Naive B cell (primary cell): ENCODE measurements around the gene LYAR. TPM values are rescaled to one million over a fixed set of nuclear protein-coding genes. Genes with fewer than 3 reads are reported as not detected.

Source experiments
- ATAC-seq, 2 donors: fragments of 150-1000 bp; cut with Tn5 transposase; 2 replicates each; pipeline ENCODE4 v1.10.0; 2021; ENCODE audit warnings: low read depth in 2 of 2, mild to moderate bottlenecking in 2 of 2, moderate library complexity in 2 of 2
- DNase-seq: peaks from one replicate; pipeline ENCODE4 v3.0.0; 2022
- H3K27ac Mint-ChIP-seq, 6 donors: one replicate each; pipeline ENCODE4 v1.8.0; 2020 to 2022; ENCODE audit warnings: mild to moderate bottlenecking in 6 of 6, mixed read lengths in 6 of 6, moderate library complexity in 5 of 6, inconsistent platforms in 2 of 6
- H3K27me3 Mint-ChIP-seq, 3 donors: one replicate each; pipeline ENCODE4 v1.8.0; 2021 to 2022; ENCODE audit warnings: mixed read lengths in 3 of 3, mild to moderate bottlenecking in 1 of 3
- H3K36me3 Mint-ChIP-seq, 2 donors: one replicate each; pipeline ENCODE4 v1.8.0; 2020 to 2022; ENCODE audit warnings: mixed read lengths in 2 of 2, inconsistent platforms in 1 of 2, mild to moderate bottlenecking in 1 of 2
- H3K4me1 Mint-ChIP-seq, 3 donors: one replicate each; pipeline ENCODE4 v1.8.0; 2020 to 2022; ENCODE audit warnings: mixed read lengths in 3 of 3, inconsistent platforms in 1 of 3, mild to moderate bottlenecking in 1 of 3, moderate library complexity in 1 of 3
- H3K4me3 Mint-ChIP-seq, 8 donors: one replicate each; pipeline ENCODE4 v1.8.0; 2020 to 2022; ENCODE audit warnings: mild to moderate bottlenecking in 8 of 8, mixed read lengths in 8 of 8, moderate library complexity in 8 of 8, inconsistent platforms in 2 of 8
- H3K9me3 Mint-ChIP-seq, 7 donors: one replicate each; pipeline ENCODE4 v1.8.0; 2020 to 2022; ENCODE audit warnings: mixed read lengths in 7 of 7, mild to moderate bottlenecking in 5 of 7, inconsistent platforms in 2 of 7, moderate library complexity in 1 of 7
- polyA plus RNA-seq, 6 donors: library from polyadenylated mRNA; unstranded; fragments of 300-500 nt; fragmentation: Illumina TruSeq; gene quantifications; one replicate each; pipeline ENCODE4 v1.2.3, GENCODE V29; 2021; ENCODE audit warnings: low read depth in 6 of 6

Gene LYAR
- polyA plus RNA-seq, 6 donors from 2014 or later = 12.5 to 18.3 (median 14.6) TPM

- DNase-seq (no peak), ATAC-seq (no peak)
- H3K9me3 Mint-ChIP-seq = peaks cover 0 to 6% (median 0%) of the 10 kb centered on the region in 7 donors
- no peak overlapping the region for H3K27ac Mint-ChIP-seq
- peaks cover 0 to 9% (median 0%) of the 10 kb centered on the region in 3 donors for H3K27me3 Mint-ChIP-seq
- no peak overlapping the region for H3K4me3 Mint-ChIP-seq
- no peaks in the 10 kb centered on the region for H3K4me1 Mint-ChIP-seq
- H3K36me3 Mint-ChIP-seq = peaks cover 4 to 24% of the 10 kb centered on the region in 2 donors
These were observed 36.2 kb upstream of the LYAR start for GRCh38 chr4:4326166-4326565.

GRCh38 chr4:4325321-4325720, 35.4 kb upstream of the LYAR start:
- peaks cover 4 to 24% of the 10 kb centered on the region in 2 donors for H3K36me3 Mint-ChIP-seq
- H3K9me3 Mint-ChIP-seq = peaks cover 0 to 4% (median 0%) of the 10 kb centered on the region in 7 donors
- peak overlapping the region in 1 of 6 donors; percentile 64 for H3K27ac Mint-ChIP-seq
- H3K4me3 Mint-ChIP-seq = no peak overlapping the region
- no peaks in the 10 kb centered on the region for H3K4me1 Mint-ChIP-seq
- ATAC-seq (no peak), DNase-seq (no peak)
- peaks cover 0 to 4% (median 0%) of the 10 kb centered on the region in 3 donors for H3K27me3 Mint-ChIP-seq

GRCh38 chr4:4323705-4324534, 34.0 kb upstream of the LYAR start:
- Mint-ChIP-seq H3K4me1 (no peaks in the 10 kb centered on the region), H3K4me3 (peak overlapping the region in 1 of 8 donors; percentile 42), H3K27ac (peak overlapping the region in 1 of 6 donors; percentile 56), H3K36me3 (peaks cover 8 to 24% of the 10 kb centered on the region in 2 donors), H3K9me3 (no peaks in the 10 kb centered on the region), H3K27me3 (peaks cover 0 to 4% (median 0%) of the 10 kb centered on the region in 3 donors)
- DNase-seq (no peak), ATAC-seq (no peak)

- Mint-ChIP-seq H3K9me3 (no peaks in the 10 kb centered on the region), H3K27me3 (no peaks in the 10 kb centered on the region), H3K4me3 (no peak overlapping the region), H3K27ac (no peak overlapping the region), H3K4me1 (no peaks in the 10 kb centered on the region), H3K36me3 (peaks cover 8 to 24% of the 10 kb centered on the region in 2 donors)
- DNase-seq (no peak), ATAC-seq (no peak)
These were observed 32.2 kb upstream of the LYAR start for GRCh38 chr4:4321951-4322688.

- Mint-ChIP-seq H3K27ac (no peak overlapping the region), H3K27me3 (no peaks in the 10 kb centered on the region), H3K4me3 (no peak overlapping the region), H3K4me1 (no peaks in the 10 kb centered on the region), H3K36me3 (peaks cover 8 to 26% of the 10 kb centered on the region in 2 donors), H3K9me3 (no peaks in the 10 kb centered on the region)
- DNase-seq (no peak), ATAC-seq (no peak)
These were observed 31.2 kb upstream of the LYAR start for GRCh38 chr4:4320951-4321714.

- H3K27ac Mint-ChIP-seq = no peak overlapping the region
- H3K4me1 Mint-ChIP-seq = no peaks in the 10 kb centered on the region
- no peaks in the 10 kb centered on the region for H3K9me3 Mint-ChIP-seq
- H3K27me3 Mint-ChIP-seq = no peaks in the 10 kb centered on the region
- DNase-seq (no peak), ATAC-seq (no peak)
- H3K36me3 Mint-ChIP-seq = peaks cover 15 to 32% of the 10 kb centered on the region in 2 donors
- no peak overlapping the region for H3K4me3 Mint-ChIP-seq
These were observed 30.6 kb upstream of the LYAR start for GRCh38 chr4:4320528-4320927.

GRCh38 chr4:4317496-4318232, 27.7 kb upstream of the LYAR start:
- ATAC-seq (no peak), DNase-seq (no peak)
- H3K9me3 Mint-ChIP-seq = no peaks in the 10 kb centered on the region
- peak overlapping the region in 2 of 6 donors; percentile 70 to 81 for H3K27ac Mint-ChIP-seq
- H3K36me3 Mint-ChIP-seq = peaks cover 17 to 32% of the 10 kb centered on the region in 2 donors
- H3K4me1 Mint-ChIP-seq = no peaks in the 10 kb centered on the region
- H3K27me3 Mint-ChIP-seq = no peaks in the 10 kb centered on the region
- no peak overlapping the region for H3K4me3 Mint-ChIP-seq

GRCh38 chr4:4316150-4316495, 26.2 kb upstream of the LYAR start:
- Mint-ChIP-seq H3K9me3 (no peaks in the 10 kb centered on the region), H3K27ac (no peak overlapping the region), H3K4me3 (no peak overlapping the region), H3K36me3 (peaks cover 9 to 28% of the 10 kb centered on the region in 2 donors), H3K27me3 (no peaks in the 10 kb centered on the region), H3K4me1 (no peaks in the 10 kb centered on the region)
- DNase-seq = no peak
- no peak for ATAC-seq

- H3K4me1 Mint-ChIP-seq = no peaks in the 10 kb centered on the region
- H3K27ac Mint-ChIP-seq = peak overlapping the region in 2 of 6 donors; percentile 38 to 65
- no peak overlapping the region for H3K4me3 Mint-ChIP-seq
- DNase-seq (no peak), ATAC-seq (no peak)
- H3K36me3 Mint-ChIP-seq = peaks cover 9 to 28% of the 10 kb centered on the region in 2 donors
- no peaks in the 10 kb centered on the region for H3K9me3 Mint-ChIP-seq
- H3K27me3 Mint-ChIP-seq = no peaks in the 10 kb centered on the region
These were observed 25.7 kb upstream of the LYAR start for GRCh38 chr4:4315461-4316149.

- Mint-ChIP-seq H3K27me3 (no peaks in the 10 kb centered on the region), H3K27ac (no peak overlapping the region), H3K36me3 (peaks cover 26 to 34% of the 10 kb centered on the region in 2 donors), H3K9me3 (no peaks in the 10 kb centered on the region), H3K4me1 (peaks cover 0 to 4% (median 0%) of the 10 kb centered on the region in 3 donors), H3K4me3 (no peak overlapping the region)
- DNase-seq (no peak), ATAC-seq (no peak)
These were observed 21.2 kb upstream of the LYAR start for GRCh38 chr4:4311193-4311592.

- Mint-ChIP-seq H3K36me3 (peaks cover 19 to 20% of the 10 kb centered on the region in 2 donors), H3K27ac (no peak overlapping the region), H3K27me3 (no peaks in the 10 kb centered on the region), H3K9me3 (no peaks in the 10 kb centered on the region), H3K4me1 (peaks cover 0 to 5% (median 4%) of the 10 kb centered on the region in 3 donors), H3K4me3 (no peak overlapping the region)
- ATAC-seq (no peak), DNase-seq (no peak)
These were observed 19.0 kb upstream of the LYAR start for GRCh38 chr4:4308800-4309441.

- Mint-ChIP-seq H3K27ac (peak overlapping the region in 3 of 6 donors; percentile 37 to 73 (median 53)), H3K4me1 (peaks cover 0 to 5% (median 4%) of the 10 kb centered on the region in 3 donors)
- ATAC-seq = no peak
These were observed 17.0 kb upstream of the LYAR start for GRCh38 chr4:4306920-4307319.

More at GRCh38 chr4:4306920-4307319, 17.0 kb upstream of the LYAR start:
- no peak overlapping the region for H3K4me3 Mint-ChIP-seq
- no peaks in the 10 kb centered on the region for H3K27me3 Mint-ChIP-seq
- no peaks in the 10 kb centered on the region for H3K9me3 Mint-ChIP-seq
- H3K36me3 Mint-ChIP-seq = peaks cover 20 to 31% of the 10 kb centered on the region in 2 donors
- no peak for DNase-seq
